Lower lobe of right lung (tissue), 2 donors: Measurements from ENCODE around the gene WDR46. TPM values are rescaled to one million over a fixed set of nuclear protein-coding genes. Genes with fewer than 3 reads are reported as not detected.
A peak's percentile ranks its signal among the peaks of the same experiment; 100 is the strongest.

Source experiments
- ATAC-seq, 2 donors: fragments of 200-7000 bp; cut with Tn5 transposase; one replicate each; pipeline ENCODE4 v1.9.1; 2020 to 2022; ENCODE audit warnings: mild to moderate bottlenecking in 2 of 2, moderate library complexity in 2 of 2
- DNase-seq: peaks from one replicate; pipeline ENCODE4 v3.0.0-alpha.2; 2020
- H3K27ac ChIP-seq: fragments of 200-600 bp; one replicate; pipeline ENCODE4 v1.8.0; 2022
- H3K27me3 ChIP-seq: fragments of 200-600 bp; one replicate; pipeline ENCODE4 v1.8.0; 2022; ENCODE audit warnings: low read depth
- H3K36me3 ChIP-seq: fragments of 200-600 bp; one replicate; pipeline ENCODE4 v1.8.0; 2022; ENCODE audit warnings: mild to moderate bottlenecking
- H3K4me1 ChIP-seq: fragments of 200-600 bp; one replicate; pipeline ENCODE4 v1.8.0; 2022
- H3K4me3 ChIP-seq: fragments of 200-600 bp; one replicate; pipeline ENCODE4 v1.8.0; 2022; ENCODE audit warnings: mild to moderate bottlenecking
- H3K9me3 ChIP-seq: fragments of 200-600 bp; one replicate; pipeline ENCODE4 v1.8.0; 2022
- intact Hi-C: fragments of 100-400 bp; cut with DNase I; formaldehyde crosslinking; loops from one replicate; pipeline ENCODE4 v1.11.0; 2022
- total RNA-seq: library from RNA; stranded (reverse); fragmentation: NEBNext Ultra II Directional; extraction: Animal tissue kit (Norgen Biotek cat#: 25700); gene quantifications from one replicate; pipeline ENCODE4 v1.2.1, GENCODE V29; 2021
- TF ChIP-seq, protein P1 (sequence below): fragments of 200-600 bp; IDR thresholded peaks from one replicate; pipeline ENCODE4 v1.8.0; 2022; ENCODE audit warnings: antibody characterized with exemption, mild to moderate bottlenecking
- donor health status: DM: no; HTN: yes; CAD: no; lungs with severe emphysema.

Gene WDR46
- total RNA-seq, 1 donor from 2014 or later = 34.4 TPM

DNA sequence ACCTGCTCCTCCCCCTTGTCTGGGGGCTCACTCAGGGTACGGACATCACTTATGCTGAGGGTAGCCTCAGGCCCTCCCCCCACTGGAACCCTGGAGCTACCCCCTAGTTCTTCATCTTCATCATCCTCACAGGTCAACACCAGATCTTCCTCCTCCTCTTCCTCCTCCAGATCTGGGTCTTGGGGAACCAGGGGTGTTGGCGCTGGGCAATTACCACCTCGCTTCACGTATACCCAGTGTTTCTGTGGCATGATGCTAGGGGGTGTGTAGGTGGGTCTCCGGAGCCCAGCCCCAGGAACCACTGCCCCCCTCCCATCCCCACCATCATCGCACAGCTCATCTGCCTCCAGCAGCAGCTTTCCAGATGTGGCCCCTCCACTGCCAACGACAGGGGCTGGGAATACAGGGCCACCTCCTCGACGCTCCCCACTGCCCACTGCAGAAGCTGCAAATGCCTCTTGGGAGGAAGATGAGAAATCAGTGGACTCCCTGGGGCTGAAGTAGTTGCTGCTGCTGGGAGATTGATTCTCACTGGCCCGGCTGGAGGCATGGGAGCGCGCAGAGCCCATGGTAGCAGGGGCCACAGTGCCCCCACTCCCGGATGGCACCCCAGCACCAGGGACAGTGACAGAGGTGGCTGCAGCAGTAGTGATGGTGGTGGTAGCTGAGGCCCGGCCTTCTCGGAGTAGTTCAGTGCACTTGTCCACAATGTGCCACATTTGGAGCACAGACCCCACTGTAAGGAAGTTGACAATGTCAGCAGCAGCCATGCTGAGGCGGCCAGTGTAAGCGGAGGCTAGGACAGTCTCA lies 27.0 kb upstream of the WDR46 start:
- Histone ChIP-seq H3K9me3 (no peaks in the 10 kb centered on the region), H3K27ac (no peak overlapping the region), H3K27me3 (no peaks in the 10 kb centered on the region), H3K4me1 (peaks cover 70% of the 10 kb centered on the region), H3K36me3 (peaks cover 36% of the 10 kb centered on the region), H3K4me3 (no peak overlapping the region)
- TF ChIP-seq, protein P1, sequence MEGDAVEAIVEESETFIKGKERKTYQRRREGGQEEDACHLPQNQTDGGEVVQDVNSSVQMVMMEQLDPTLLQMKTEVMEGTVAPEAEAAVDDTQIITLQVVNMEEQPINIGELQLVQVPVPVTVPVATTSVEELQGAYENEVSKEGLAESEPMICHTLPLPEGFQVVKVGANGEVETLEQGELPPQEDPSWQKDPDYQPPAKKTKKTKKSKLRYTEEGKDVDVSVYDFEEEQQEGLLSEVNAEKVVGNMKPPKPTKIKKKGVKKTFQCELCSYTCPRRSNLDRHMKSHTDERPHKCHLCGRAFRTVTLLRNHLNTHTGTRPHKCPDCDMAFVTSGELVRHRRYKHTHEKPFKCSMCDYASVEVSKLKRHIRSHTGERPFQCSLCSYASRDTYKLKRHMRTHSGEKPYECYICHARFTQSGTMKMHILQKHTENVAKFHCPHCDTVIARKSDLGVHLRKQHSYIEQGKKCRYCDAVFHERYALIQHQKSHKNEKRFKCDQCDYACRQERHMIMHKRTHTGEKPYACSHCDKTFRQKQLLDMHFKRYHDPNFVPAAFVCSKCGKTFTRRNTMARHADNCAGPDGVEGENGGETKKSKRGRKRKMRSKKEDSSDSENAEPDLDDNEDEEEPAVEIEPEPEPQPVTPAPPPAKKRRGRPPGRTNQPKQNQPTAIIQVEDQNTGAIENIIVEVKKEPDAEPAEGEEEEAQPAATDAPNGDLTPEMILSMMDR = no peak
- ATAC-seq (no peak), DNase-seq (no peak)
- intact Hi-C loops = no loop called here

DNA sequence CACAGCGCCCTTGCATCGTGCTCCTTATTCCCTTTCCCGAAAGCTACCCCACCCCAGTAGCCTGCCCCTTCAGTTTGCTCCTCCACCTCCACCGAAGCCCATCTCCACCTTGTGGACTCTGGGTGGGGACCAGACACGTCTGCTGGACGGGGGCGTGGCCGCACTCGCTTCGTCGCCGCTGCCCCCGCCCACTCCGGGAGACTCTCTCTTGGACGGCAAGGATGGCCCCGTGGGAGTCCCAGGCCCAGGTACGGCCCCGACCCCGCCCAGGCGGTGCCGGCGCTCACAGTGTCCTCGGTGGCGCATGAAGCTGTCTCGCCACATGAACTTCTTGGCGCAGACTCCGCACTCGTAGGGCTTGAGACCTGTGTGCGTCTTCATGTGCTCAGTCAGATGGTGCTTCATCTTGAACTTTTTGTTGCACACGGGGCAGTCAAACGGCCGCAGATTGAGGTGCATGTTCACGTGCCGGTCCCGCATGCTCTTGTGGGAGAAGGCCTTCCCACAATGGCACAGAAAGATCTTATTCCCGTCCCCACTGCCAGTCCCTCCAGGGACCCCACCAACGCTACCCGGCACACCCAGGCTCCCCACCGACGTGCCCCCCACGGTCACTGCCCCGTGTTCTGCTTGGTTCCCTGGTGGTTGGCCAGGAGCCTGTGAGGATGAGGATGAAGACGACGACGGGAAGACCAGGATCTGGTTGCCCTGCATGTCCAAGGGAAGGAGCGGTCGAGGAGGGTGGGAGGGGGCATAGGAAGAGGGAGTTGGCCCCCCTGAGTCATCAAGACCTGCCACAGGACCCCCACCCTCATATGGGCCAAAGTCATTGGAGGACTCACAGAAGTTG lies 26.1 kb upstream of the WDR46 start:
- ATAC-seq (peak in 1 of 2 donors; percentile 5), DNase-seq (peak; percentile 76)
- no peaks in the 10 kb centered on the region for H3K9me3 ChIP-seq
- peak overlapping the region; percentile 96 for H3K4me3 ChIP-seq
- peaks cover 36% of the 10 kb centered on the region for H3K36me3 ChIP-seq
- H3K27ac ChIP-seq = peak overlapping the region; percentile 98
- TF ChIP-seq, protein P1 = no peak
- intact Hi-C loops = no loop called here
- peaks cover 70% of the 10 kb centered on the region for H3K4me1 ChIP-seq
- no peaks in the 10 kb centered on the region for H3K27me3 ChIP-seq

DNA sequence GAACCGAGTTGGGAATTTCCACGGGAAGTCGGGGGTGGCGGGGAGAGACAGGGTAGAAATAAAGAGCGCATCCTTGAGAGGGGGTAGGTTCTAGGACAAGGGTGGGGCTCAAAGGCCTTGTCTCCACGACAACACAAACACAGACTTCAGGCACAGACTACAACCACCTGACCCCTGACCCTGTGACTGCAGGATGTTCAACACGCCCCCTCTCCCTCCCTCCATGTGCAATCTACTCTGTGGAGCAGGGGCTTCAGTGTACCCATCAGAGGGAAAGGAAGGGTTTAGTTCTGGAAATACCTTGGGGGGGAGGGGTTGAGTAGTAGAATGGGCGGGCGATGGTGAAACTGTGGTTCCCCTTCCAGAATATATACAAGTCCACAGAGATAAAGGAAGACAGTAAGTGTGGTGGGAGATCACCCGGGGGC lies 25.5 kb upstream of the WDR46 start:
- peaks cover 63% of the 10 kb centered on the region for H3K4me1 ChIP-seq
- intact Hi-C loops = no loop called here
- no peaks in the 10 kb centered on the region for H3K9me3 ChIP-seq
- DNase-seq (peak; percentile 76), ATAC-seq (peak; percentile 65 to 67)
- peak overlapping the region; percentile 96 for H3K4me3 ChIP-seq
- peaks cover 36% of the 10 kb centered on the region for H3K36me3 ChIP-seq
- TF ChIP-seq, protein P1 = no peak
- H3K27ac ChIP-seq = peak overlapping the region; percentile 98
- no peaks in the 10 kb centered on the region for H3K27me3 ChIP-seq

DNA sequence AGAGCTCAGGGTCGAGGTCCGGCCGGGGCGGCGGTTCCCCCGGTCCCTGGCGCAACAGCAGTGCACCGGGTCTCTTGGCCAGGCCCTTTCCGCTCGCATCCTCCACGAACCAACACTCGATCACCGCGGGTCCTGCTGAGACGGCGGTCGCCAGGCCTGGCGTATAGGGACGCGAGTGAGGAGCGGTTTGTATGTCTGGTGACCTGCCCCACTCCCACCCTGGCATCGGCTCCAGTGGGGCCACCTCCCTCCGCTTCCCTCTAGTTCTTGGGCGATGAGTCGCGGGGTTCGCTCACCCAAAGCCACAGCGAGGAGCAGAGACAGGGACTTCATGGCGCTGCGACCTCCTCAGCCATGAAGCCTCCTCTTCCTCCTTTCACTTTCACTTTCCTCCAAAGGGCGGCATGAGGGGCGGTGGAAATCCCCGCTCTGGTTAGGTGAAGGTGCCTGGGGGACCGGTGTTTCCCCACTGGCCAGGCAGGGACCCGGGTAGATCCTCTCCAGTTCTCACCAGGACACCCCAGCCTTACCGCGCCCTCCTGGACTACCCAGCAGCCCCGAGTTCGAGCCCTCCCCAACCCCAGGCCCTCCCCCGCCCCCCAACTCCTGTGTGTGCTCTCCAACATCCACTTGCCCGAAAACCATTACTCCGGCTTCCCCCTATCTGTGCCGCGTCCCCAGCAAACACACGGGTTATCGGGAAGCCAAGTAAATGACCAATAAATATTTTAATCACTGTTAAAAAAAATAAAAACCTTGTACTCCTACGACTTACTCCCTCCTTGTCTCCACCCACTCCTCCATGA lies 24.9 kb upstream of the WDR46 start, which contains the start of gene TAPBP:
Gene TAPBP (minus strand): TSS at position 370 of the 806 bp plus-strand sequence. CDS start 37 bp downstream, at position 333.
- H3K27me3 ChIP-seq = no peaks in the 10 kb centered on the region
- TF ChIP-seq, protein P1 = no peak
- intact Hi-C loops = no loop called here
- no peaks in the 10 kb centered on the region for H3K9me3 ChIP-seq
- DNase-seq (peak; percentile 72), ATAC-seq (peak; percentile 38 to 62)
- peak within 1 kb of the TSS; percentile 96 for H3K4me3 ChIP-seq
- H3K27ac ChIP-seq = peak within 1 kb of the TSS; percentile 98
- peaks cover 36% of the 10 kb centered on the region for H3K36me3 ChIP-seq
- H3K4me1 ChIP-seq = peaks cover 57% of the 10 kb centered on the region
